Measurements from ENCODE around the gene MCM7.

MCM7 gene

DNA sequence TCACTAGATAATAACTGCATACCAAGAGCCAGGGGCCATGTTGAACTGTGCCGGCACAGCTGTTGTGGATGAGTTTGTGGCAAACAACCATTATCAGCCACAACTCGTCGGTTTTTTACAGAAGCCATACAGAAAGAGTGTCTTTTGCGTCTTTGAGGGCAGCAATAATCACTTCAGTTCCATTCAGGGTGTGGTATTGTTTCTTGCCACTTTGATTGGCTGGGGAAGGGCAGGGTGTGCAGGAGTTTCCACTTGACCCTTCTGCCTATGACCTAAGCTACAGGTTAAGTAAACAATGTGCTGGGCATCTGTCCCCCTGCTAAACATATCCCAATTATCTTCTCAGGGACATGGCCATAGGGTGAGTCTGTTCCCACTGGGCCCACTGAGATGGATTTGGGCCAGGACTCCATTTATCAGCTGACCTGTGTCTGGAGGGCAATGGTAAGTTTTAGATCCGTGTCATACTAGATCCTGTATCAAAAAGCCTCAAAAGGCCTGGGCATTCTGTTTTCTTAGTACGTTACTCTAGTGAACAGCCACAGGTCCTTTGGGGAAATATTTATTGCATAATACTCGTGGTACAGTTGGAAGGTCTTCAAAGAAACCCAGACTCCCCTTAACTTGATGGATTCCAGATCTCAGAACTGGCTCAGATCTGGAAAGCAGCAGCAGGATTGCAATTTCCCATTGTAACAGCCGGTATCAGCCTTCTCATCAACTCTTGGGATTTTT, 35.6 kb downstream of the MCM7 start:
- no peak for DNase-seq

DNA sequence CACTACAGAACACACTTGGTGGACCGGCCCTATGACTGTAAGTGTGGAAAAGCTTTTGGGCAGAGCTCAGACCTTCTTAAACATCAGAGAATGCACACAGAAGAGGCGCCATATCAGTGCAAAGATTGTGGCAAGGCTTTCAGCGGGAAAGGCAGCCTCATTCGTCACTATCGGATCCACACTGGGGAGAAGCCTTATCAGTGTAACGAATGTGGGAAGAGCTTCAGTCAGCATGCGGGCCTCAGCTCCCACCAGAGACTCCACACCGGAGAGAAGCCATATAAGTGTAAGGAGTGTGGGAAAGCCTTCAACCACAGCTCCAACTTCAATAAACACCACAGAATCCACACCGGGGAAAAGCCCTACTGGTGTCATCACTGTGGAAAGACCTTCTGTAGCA, 37.0 kb downstream of the MCM7 start:
- DNase-seq = no peak

DNA sequence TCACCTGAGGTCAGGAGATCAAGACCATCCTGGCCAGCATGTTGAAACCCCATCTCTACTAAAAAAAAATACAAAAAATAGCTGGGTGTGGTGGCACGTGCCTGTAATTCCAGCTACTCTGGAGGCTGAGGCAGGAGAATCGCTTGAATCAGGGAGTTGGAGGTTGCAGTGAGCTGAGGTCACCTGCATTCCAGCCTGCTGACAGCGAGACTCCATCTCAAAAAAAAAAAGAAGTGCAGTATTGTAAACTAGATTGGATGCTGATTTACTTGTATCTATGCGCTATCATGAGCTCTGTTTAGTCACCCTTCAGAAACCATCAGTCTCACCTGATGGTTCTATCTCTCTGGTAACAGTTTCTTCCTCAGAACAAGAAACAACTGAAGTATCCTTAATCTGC, 37.8 kb downstream of the MCM7 start:
- DNase-seq = no peak

DNA sequence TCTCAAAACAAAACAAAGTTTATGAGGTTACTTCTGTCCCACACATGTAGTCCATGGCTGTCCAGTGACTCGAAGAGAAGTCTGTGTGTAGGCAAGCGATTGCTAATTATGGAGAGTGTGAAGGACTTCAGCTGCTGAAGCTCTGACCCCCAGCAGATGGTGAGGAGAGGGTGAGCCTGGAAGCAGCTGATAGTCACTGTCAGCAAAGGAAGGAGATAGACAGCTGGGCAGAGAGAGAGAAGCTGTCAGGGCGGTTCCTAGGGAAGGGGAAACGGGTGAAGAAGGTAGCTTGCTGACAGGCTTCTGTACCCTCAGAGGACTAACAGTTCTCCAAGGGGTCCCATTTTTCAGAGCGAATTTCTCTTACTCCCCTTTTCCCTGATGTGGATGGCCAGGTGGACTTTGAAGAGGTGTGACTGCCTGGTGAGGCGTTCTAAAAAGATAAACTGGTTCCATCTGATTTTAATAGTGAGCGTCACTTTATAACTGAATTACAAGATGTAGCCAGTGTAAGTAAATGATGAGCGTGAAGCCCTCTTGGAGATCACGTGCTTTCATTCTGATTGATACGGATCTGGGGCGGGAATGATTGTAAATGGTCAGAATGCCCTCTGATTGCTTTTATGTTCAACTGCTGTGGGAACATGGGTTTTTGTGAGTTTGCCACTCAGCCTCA, 39.5 kb downstream of the MCM7 start:
- no peak for DNase-seq

DNA sequence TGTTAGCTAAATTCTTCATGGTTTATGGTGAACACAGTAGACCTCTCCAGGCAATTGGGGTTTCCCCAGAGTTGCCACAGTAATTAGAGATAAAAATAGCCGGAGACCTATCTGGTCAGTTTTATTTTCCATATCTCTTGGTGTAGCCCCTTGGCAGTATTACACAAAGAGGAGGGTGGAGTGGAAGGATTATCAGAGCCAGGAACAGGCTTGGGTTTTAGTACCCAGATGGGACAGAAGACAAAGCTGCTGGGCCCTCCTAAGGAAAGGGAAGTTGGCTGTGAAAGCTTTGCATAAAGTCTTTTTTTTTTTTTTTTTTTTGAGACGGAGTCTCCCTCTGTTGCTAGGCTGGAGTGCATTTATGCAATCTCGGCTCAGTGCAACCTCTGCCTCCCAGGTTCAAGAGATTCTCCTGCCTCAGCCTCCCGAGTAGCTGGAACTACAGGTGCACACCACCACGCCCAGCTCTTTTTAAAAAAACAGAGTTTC, 41.9 kb downstream of the MCM7 start:
- DNase-seq = no peak

DNA sequence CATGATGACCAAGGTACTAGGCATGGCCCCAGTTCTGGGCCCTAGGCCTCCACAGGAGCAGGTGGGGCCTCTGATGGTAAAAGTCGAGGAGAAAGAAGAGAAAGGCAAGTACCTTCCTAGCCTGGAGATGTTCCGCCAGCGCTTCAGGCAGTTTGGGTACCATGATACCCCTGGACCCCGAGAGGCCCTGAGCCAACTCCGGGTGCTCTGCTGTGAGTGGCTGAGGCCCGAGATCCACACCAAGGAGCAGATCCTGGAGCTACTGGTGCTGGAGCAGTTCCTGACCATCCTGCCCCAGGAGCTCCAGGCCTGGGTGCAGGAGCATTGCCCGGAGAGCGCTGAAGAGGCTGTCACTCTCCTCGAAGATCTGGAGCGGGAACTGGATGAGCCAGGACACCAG, 44.2 kb downstream of the MCM7 start:
- DNase-seq = no peak

DNA sequence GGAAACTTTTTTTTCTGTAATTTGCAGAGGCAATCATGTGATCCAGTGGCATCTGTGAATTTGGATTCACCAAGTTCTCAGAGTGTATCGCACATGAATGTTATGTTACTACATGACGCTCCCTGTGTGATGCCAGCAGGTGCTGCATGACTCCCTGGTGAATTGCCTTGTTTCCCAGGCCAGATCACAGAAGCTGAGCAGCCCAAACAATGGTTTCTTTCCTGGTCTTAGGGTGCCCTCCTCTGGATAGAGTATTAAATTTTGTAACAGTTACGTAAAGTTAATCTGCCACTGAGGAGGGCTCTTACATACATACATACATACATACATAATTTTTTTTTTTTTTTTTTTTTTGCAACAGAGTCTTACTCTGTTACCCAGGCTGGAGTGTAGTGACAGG, 48.0 kb downstream of the MCM7 start:
- no peak for DNase-seq

DNA sequence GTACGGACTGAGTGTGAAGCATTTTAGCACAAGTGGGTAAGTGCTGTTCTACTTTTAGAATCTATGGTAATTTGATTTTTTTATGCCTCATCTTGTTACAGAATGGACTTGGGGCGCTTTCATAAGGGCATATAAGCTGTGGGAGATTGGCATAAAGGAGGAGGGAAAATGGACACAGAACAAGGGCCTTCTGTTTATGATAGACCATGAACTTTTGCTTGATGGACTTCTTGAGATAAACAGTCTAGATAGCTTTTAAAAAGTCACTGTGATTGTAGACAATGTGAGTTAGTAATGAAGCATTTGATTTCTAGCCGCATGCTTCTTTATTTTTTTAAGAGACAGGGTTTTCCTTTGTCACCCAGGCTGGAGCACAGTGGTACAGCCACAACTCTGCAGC, 49.6 kb downstream of the MCM7 start:
- DNase-seq = no peak

DNA sequence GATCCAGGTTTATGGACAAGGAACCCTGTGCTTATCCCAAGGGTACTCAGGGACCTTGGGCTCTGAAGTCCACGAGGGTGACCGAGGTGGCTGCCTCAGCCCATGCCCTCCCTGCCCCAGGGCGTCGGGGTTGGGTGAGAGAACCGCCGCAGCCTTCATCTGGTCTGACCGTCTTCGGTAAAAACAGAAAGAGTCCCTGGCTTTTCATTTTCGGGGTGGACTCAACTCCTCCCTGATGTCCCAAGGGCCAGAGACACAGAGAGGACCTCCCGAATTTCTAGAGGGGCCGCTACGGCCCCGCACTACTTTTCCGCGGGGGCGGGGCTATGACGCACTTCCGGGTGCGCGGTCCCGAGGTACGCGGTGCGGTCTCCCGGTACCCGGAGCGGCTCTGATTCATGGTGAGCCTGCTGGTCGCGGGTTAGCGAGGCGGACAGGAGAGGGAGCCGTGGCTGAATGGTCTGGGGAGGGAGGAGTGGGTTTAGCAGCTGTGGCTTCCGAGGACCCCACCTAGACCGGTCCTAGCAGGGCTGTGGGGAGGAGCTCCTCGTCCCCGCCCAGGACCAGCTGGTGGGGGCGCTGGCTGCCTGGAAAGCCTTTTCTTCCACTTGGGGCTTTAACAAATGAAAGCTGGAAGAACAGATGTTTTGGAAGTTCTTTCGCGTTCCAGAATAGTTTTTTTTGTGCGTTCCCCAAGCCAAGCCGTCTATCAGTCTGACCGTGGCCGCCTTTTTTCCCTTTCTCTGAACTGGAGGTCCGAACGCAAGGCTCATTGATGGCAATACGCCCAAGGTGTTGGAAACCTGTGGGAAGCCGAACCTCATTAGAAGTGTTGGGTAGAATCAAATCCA, 51.5 kb downstream of the MCM7 start, which contains the start of gene ZSCAN21:
TSS of gene ZSCAN21 (plus strand) at position 334 of the 851 bp plus-strand sequence. CDS start 7,233 bp downstream, outside the sequence.
- DNase-seq = peak; percentile 90

DNA sequence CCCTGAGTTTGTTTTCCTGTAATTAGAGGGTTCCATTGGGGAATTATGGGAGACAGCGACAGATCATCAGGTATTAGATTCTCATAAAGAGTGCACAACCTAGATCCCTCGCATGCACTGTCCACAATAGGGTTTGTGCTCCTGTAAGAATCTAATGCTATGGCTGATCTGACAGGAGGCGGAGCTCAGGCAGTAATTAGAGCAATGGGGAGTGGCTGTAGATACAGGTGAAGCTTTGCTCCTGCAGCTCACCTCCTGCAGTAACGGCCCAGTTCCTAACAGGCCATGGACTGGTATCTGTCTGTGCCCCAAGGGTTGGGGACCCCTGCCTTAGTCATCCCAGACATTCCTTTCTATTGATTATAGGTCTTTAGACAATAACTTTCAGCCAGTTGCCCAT, 52.5 kb downstream of the MCM7 start:
- peak in 1 of 2 experiments; percentile 26 for DNase-seq

DNA sequence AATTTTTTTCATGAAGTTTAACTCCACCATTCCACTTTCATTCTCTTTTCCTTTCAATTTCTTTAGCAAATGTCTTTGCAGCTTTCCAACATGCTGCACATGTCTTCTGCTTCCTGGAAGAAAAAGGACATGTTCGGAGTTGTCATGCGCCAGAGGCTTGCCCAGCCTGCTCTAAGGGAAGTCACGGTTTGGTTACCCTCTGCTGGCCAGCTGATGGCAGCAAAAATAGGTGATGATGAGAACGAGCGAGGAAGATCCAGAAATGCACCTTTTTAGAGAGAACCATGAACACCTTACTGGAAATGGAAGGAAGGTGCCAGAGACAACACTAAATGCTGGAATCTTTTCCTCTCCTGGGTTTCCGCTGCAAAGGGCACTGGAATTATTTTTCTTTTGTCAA, 56.5 kb downstream of the MCM7 start:
- no peak for DNase-seq

Measured in activated T-cell treated with anti-CD3 and anti-CD28 coated beads, Interleukin-2, amount 50 U/mL, for 48 hours (primary cell).